Lower lobe of right lung (tissue), 2 donors: ENCODE data around the gene B4GALNT3. TPM values are rescaled to one million over a fixed set of nuclear protein-coding genes. Genes with fewer than 3 reads are reported as not detected.

Source experiments
- ATAC-seq, 2 donors: fragments of 200-7000 bp; cut with Tn5 transposase; one replicate each; pipeline ENCODE4 v1.9.1; 2020 to 2022; ENCODE audit warnings: mild to moderate bottlenecking in 2 of 2, moderate library complexity in 2 of 2
- DNase-seq: peaks from one replicate; pipeline ENCODE4 v3.0.0-alpha.2; 2020
- H3K27ac ChIP-seq: fragments of 200-600 bp; one replicate; pipeline ENCODE4 v1.8.0; 2022
- H3K27me3 ChIP-seq: fragments of 200-600 bp; one replicate; pipeline ENCODE4 v1.8.0; 2022; ENCODE audit warnings: low read depth
- H3K36me3 ChIP-seq: fragments of 200-600 bp; one replicate; pipeline ENCODE4 v1.8.0; 2022; ENCODE audit warnings: mild to moderate bottlenecking
- H3K4me1 ChIP-seq: fragments of 200-600 bp; one replicate; pipeline ENCODE4 v1.8.0; 2022
- H3K4me3 ChIP-seq: fragments of 200-600 bp; one replicate; pipeline ENCODE4 v1.8.0; 2022; ENCODE audit warnings: mild to moderate bottlenecking
- H3K9me3 ChIP-seq: fragments of 200-600 bp; one replicate; pipeline ENCODE4 v1.8.0; 2022
- intact Hi-C: fragments of 100-400 bp; cut with DNase I; formaldehyde crosslinking; loops from one replicate; pipeline ENCODE4 v1.11.0; 2022
- total RNA-seq: library from RNA; stranded (reverse); fragmentation: NEBNext Ultra II Directional; extraction: Animal tissue kit (Norgen Biotek cat#: 25700); gene quantifications from one replicate; pipeline ENCODE4 v1.2.1, GENCODE V29; 2021
- TF ChIP-seq, protein P1 (sequence below): fragments of 200-600 bp; IDR thresholded peaks from one replicate; pipeline ENCODE4 v1.8.0; 2022; ENCODE audit warnings: antibody characterized with exemption, mild to moderate bottlenecking
- donor health status: DM: no; HTN: yes; CAD: no; lungs with severe emphysema.

Gene B4GALNT3
- total RNA-seq, 1 donor from 2014 or later, result 20.6 TPM

DNA sequence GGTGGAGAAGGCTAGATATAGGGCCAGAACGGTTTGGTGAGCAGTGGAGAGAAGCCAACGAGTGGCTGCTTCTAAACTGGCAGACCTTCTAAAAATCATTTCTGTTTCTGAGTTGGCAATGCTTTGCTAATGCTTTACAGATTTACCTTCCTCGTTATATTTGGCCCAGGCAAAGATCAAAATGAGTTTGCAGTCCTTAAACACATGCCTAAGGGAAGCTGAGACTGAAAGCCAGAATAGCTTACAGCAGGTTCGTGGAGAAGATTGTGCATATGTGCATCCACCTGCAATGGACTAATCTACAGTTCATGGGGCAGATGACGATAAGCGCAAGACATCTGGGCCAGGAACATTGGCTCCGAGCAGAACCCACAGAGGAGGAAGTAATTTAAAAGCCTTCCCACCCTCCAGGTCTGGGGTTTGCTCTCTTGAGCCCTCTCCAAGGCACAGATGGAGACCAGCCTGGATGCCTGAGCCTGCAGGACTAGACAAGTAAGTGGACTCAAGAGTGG is 104.1 kb downstream of the B4GALNT3 start:
- Histone ChIP-seq H3K9me3 (no peaks in the 10 kb centered on the region), H3K4me3 (no peak overlapping the region), H3K27ac (no peak overlapping the region), H3K36me3 (no peaks in the 10 kb centered on the region), H3K4me1 (peaks cover 20% of the 10 kb centered on the region), H3K27me3 (no peaks in the 10 kb centered on the region)
- ATAC-seq (no peak), DNase-seq (no peak)
- intact Hi-C loops, result no loop called here
- TF ChIP-seq, protein P1, sequence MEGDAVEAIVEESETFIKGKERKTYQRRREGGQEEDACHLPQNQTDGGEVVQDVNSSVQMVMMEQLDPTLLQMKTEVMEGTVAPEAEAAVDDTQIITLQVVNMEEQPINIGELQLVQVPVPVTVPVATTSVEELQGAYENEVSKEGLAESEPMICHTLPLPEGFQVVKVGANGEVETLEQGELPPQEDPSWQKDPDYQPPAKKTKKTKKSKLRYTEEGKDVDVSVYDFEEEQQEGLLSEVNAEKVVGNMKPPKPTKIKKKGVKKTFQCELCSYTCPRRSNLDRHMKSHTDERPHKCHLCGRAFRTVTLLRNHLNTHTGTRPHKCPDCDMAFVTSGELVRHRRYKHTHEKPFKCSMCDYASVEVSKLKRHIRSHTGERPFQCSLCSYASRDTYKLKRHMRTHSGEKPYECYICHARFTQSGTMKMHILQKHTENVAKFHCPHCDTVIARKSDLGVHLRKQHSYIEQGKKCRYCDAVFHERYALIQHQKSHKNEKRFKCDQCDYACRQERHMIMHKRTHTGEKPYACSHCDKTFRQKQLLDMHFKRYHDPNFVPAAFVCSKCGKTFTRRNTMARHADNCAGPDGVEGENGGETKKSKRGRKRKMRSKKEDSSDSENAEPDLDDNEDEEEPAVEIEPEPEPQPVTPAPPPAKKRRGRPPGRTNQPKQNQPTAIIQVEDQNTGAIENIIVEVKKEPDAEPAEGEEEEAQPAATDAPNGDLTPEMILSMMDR, result no peak

- no peak for ATAC-seq
- intact Hi-C loops, result no loop called here
These were observed 105.4 kb downstream of the B4GALNT3 start for GRCh38 chr12:565161-565560.

GRCh38 chr12:565589-566105 is 105.9 kb downstream of the B4GALNT3 start:
- no peak for ATAC-seq
- no peak overlapping the region for H3K4me3 ChIP-seq
- no peaks in the 10 kb centered on the region for H3K36me3 ChIP-seq
- TF ChIP-seq, protein P1, result no peak
- H3K4me1 ChIP-seq, result peaks cover 25% of the 10 kb centered on the region
- H3K9me3 ChIP-seq, result no peaks in the 10 kb centered on the region
- intact Hi-C loops, result no loop called here
- no peaks in the 10 kb centered on the region for H3K27me3 ChIP-seq
- DNase-seq, result no peak
- no peak overlapping the region for H3K27ac ChIP-seq

More at GRCh38 chr12:565161-565560, 105.4 kb downstream of the B4GALNT3 start:
- H3K9me3 ChIP-seq, result no peaks in the 10 kb centered on the region
- H3K27ac ChIP-seq, result no peak overlapping the region
- no peak overlapping the region for H3K4me3 ChIP-seq
- TF ChIP-seq, protein P1, result no peak
- H3K27me3 ChIP-seq, result no peaks in the 10 kb centered on the region
- no peaks in the 10 kb centered on the region for H3K36me3 ChIP-seq
- H3K4me1 ChIP-seq, result peaks cover 23% of the 10 kb centered on the region
- no peak for DNase-seq

DNA sequence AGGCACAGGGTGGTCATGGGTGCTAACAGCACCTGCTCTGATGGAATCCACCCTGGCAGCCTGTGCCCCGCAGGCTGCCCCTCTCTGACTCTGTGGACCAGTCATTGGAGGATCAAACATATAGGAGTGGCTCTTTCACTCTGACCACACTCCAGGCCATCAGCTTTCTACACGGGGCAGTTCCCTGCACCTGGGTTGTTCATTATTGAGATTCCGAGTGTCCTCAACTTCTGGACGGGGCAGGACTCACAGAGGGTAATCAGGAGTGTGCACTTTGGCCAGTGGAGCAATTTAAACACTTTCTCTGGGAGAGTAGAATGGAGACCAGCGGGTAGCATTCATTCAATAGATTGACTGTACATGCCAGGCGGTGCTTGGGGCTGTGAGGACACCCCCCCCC is 108.7 kb downstream of the B4GALNT3 start:
- Histone ChIP-seq H3K4me3 (no peak overlapping the region), H3K27ac (no peak overlapping the region), H3K4me1 (peaks cover 38% of the 10 kb centered on the region), H3K9me3 (no peaks in the 10 kb centered on the region), H3K36me3 (no peaks in the 10 kb centered on the region), H3K27me3 (no peaks in the 10 kb centered on the region)
- TF ChIP-seq, protein P1, result no peak
- no peak for ATAC-seq
- no peak for DNase-seq
- intact Hi-C loops, result no loop called here

DNA sequence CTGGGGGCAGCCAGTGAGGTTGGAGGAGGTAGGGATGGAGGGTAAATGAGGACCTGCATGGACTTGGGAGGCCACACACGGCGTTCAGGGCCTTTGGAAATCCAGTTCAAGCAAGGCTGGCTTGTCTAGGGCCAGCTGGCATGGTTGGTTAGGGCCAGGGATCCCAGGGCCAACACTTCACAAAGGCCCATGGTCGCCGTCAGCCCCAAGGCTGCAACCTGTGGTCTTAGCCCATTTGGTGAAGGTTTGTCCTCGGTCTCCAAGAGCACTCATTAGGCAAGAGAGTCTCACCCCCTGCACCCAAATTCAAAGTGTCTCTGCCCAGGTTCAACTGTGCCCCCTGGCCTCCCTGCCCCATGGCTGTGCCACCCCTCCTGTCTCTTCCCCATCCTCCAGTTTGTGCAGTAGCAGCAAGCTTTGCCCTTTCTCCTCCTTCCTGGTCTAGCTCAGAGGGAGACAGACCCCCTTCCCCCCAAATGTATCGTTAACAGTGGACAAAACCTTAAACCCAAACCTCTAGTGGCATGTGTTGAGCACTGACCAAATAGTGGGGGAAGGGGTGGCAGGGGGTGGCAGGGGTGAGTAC is 109.4 kb downstream of the B4GALNT3 start:
- no peak for ATAC-seq
- TF ChIP-seq, protein P1, result no peak
- Histone ChIP-seq H3K27me3 (no peaks in the 10 kb centered on the region), H3K4me1 (peaks cover 31% of the 10 kb centered on the region), H3K9me3 (no peaks in the 10 kb centered on the region), H3K36me3 (no peaks in the 10 kb centered on the region), H3K27ac (peak overlapping the region; percentile 87), H3K4me3 (peak overlapping the region; percentile 71)
- intact Hi-C loops, result no loop called here
- DNase-seq, result no peak
